ENCODE results near the gene MARCHF11.

MARCHF11 gene

GRCh38 chr5:16179511-16179935 lies at the start of gene MARCHF11:
TSS of gene MARCHF11 (minus strand) at chr5:16179791. CDS start at chr5:16179575, 216 bp downstream.
- H3K4me1 ChIP-seq (ENCODE audit: insufficient read depth, insufficient read length) = no peaks in the 10 kb centered on the region
- TF ChIP-seq YY1 (IDR thresholded peaks at IDR 0.05; ENCODE audit: insufficient read depth, insufficient read length) (no peak), SUZ12 (IDR thresholded peaks at IDR 0.05; ENCODE audit: extremely low read depth, insufficient read depth, insufficient read length) (no peak)
- no peaks in the 10 kb centered on the region for H3K9me3 ChIP-seq (ENCODE audit: insufficient read depth, low read length)
- peak within 1 kb of the TSS; percentile 64 for H3K9ac ChIP-seq (ENCODE audit: insufficient read length, low read depth)
- peak within 1 kb of the TSS; percentile 43 for H3K4me3 ChIP-seq (ENCODE audit: insufficient read length, low read depth)
- DNase-seq (ENCODE audit: low read depth, low spot score) = no peak
- no peaks in the 10 kb centered on the region for H3K36me3 ChIP-seq (ENCODE audit: insufficient read depth, insufficient read length, low read length)
- H3K27me3 ChIP-seq (ENCODE audit: insufficient read depth, insufficient read length) = peaks cover 28% of the 10 kb centered on the region

- Histone ChIP-seq H3K4me1 (ENCODE audit: insufficient read depth, insufficient read length) (no peaks in the 10 kb centered on the region), H3K9ac (ENCODE audit: insufficient read length, low read depth) (no peak overlapping the region), H3K27me3 (ENCODE audit: insufficient read depth, insufficient read length) (no peaks in the 10 kb centered on the region), H3K4me3 (ENCODE audit: insufficient read length, low read depth) (no peak overlapping the region), H3K9me3 (ENCODE audit: insufficient read depth, low read length) (no peaks in the 10 kb centered on the region), H3K36me3 (ENCODE audit: insufficient read depth, insufficient read length, low read length) (no peaks in the 10 kb centered on the region)
- DNase-seq (ENCODE audit: low read depth, low spot score) = no peak
- TF ChIP-seq YY1 (IDR thresholded peaks at IDR 0.05; ENCODE audit: insufficient read depth, insufficient read length) (no peak), ZNF274 (IDR thresholded peaks at IDR 0.05; ENCODE audit: low read depth, low read length) (no peak), SUZ12 (IDR thresholded peaks at IDR 0.05; ENCODE audit: extremely low read depth, insufficient read depth, insufficient read length) (no peak)
Observed at GRCh38 chr5:16225927-16226326, 46.3 kb upstream of the MARCHF11 start.

GRCh38 chr5:16192311-16192710 lies 12.7 kb upstream of the MARCHF11 start:
- DNase-seq (ENCODE audit: low read depth, low spot score) = no peak
- peaks cover 1% of the 10 kb centered on the region; the same call in 1 of the 2 replicates for H3K9me3 ChIP-seq (ENCODE audit: insufficient read depth, low read length)
- no peaks in the 10 kb centered on the region for H3K27me3 ChIP-seq (ENCODE audit: insufficient read depth, insufficient read length)
- H3K4me1 ChIP-seq (ENCODE audit: insufficient read depth, insufficient read length) = no peaks in the 10 kb centered on the region
- TF ChIP-seq ZNF274 (IDR thresholded peaks at IDR 0.05; ENCODE audit: low read depth, low read length) = no peak
- TF ChIP-seq YY1 (IDR thresholded peaks at IDR 0.05; ENCODE audit: insufficient read depth, insufficient read length) = no peak
- no peak for TF ChIP-seq SUZ12 (IDR thresholded peaks at IDR 0.05; ENCODE audit: extremely low read depth, insufficient read depth, insufficient read length)
- H3K36me3 ChIP-seq (ENCODE audit: insufficient read depth, insufficient read length, low read length) = no peaks in the 10 kb centered on the region
- no peak overlapping the region for H3K4me3 ChIP-seq (ENCODE audit: insufficient read length, low read depth)
- no peak overlapping the region for H3K9ac ChIP-seq (ENCODE audit: insufficient read length, low read depth)

GRCh38 chr5:16180789-16181082 lies 1.1 kb upstream of the MARCHF11 start:
- Histone ChIP-seq H3K27me3 (ENCODE audit: insufficient read depth, insufficient read length) (peaks cover 28% of the 10 kb centered on the region), H3K9ac (ENCODE audit: insufficient read length, low read depth) (no peak overlapping the region)

GRCh38 chr5:16179936-16180788 lies 571 bp upstream of the MARCHF11 start:
- no peaks in the 10 kb centered on the region for H3K4me1 ChIP-seq (ENCODE audit: insufficient read depth, insufficient read length)
- H3K4me3 ChIP-seq (ENCODE audit: insufficient read length, low read depth) = peak overlapping the region; percentile 34
- peak overlapping the region; percentile 64 for H3K9ac ChIP-seq (ENCODE audit: insufficient read length, low read depth)
- no peak for TF ChIP-seq YY1 (IDR thresholded peaks at IDR 0.05; ENCODE audit: insufficient read depth, insufficient read length)
- TF ChIP-seq SUZ12 (IDR thresholded peaks at IDR 0.05; ENCODE audit: extremely low read depth, insufficient read depth, insufficient read length) = no peak
- TF ChIP-seq ZNF274 (IDR thresholded peaks at IDR 0.05; ENCODE audit: low read depth, low read length) = no peak
- no peak for DNase-seq (ENCODE audit: low read depth, low spot score)
- no peaks in the 10 kb centered on the region for H3K36me3 ChIP-seq (ENCODE audit: insufficient read depth, insufficient read length, low read length)
- H3K9me3 ChIP-seq (ENCODE audit: insufficient read depth, low read length) = no peaks in the 10 kb centered on the region
- H3K27me3 ChIP-seq (ENCODE audit: insufficient read depth, insufficient read length) = peaks cover 28% of the 10 kb centered on the region

More at GRCh38 chr5:16180789-16181082, 1.1 kb upstream of the MARCHF11 start:
- DNase-seq (ENCODE audit: low read depth, low spot score) = no peak
- no peaks in the 10 kb centered on the region for H3K36me3 ChIP-seq (ENCODE audit: insufficient read depth, insufficient read length, low read length)
- no peak for TF ChIP-seq SUZ12 (IDR thresholded peaks at IDR 0.05; ENCODE audit: extremely low read depth, insufficient read depth, insufficient read length)
- TF ChIP-seq ZNF274 (IDR thresholded peaks at IDR 0.05; ENCODE audit: low read depth, low read length) = no peak
- TF ChIP-seq YY1 (IDR thresholded peaks at IDR 0.05; ENCODE audit: insufficient read depth, insufficient read length) = no peak
- H3K4me1 ChIP-seq (ENCODE audit: insufficient read depth, insufficient read length) = no peaks in the 10 kb centered on the region
- no peaks in the 10 kb centered on the region for H3K9me3 ChIP-seq (ENCODE audit: insufficient read depth, low read length)
- peak overlapping the region; percentile 34 for H3K4me3 ChIP-seq (ENCODE audit: insufficient read length, low read depth)

- Histone ChIP-seq H3K4me1 (ENCODE audit: insufficient read depth, insufficient read length) (no peaks in the 10 kb centered on the region), H3K27me3 (ENCODE audit: insufficient read depth, insufficient read length) (peaks cover 28% of the 10 kb centered on the region), H3K4me3 (ENCODE audit: insufficient read length, low read depth) (peak overlapping the region; percentile 43), H3K36me3 (ENCODE audit: insufficient read depth, insufficient read length, low read length) (no peaks in the 10 kb centered on the region), H3K9me3 (ENCODE audit: insufficient read depth, low read length) (no peaks in the 10 kb centered on the region), H3K9ac (ENCODE audit: insufficient read length, low read depth) (no peak overlapping the region)
- peak; percentile 72 for DNase-seq (ENCODE audit: low read depth, low spot score)
- TF ChIP-seq YY1 (IDR thresholded peaks at IDR 0.05; ENCODE audit: insufficient read depth, insufficient read length) (no peak), SUZ12 (IDR thresholded peaks at IDR 0.05; ENCODE audit: extremely low read depth, insufficient read depth, insufficient read length) (no peak), ZNF274 (IDR thresholded peaks at IDR 0.05; ENCODE audit: low read depth, low read length) (no peak)
Observed at GRCh38 chr5:16178745-16179372, 732 bp downstream of the MARCHF11 start.

- Histone ChIP-seq H3K27me3 (ENCODE audit: insufficient read depth, insufficient read length) (no peaks in the 10 kb centered on the region), H3K36me3 (ENCODE audit: insufficient read depth, insufficient read length, low read length) (no peaks in the 10 kb centered on the region), H3K4me1 (ENCODE audit: insufficient read depth, insufficient read length) (no peaks in the 10 kb centered on the region), H3K9me3 (ENCODE audit: insufficient read depth, low read length) (no peaks in the 10 kb centered on the region), H3K4me3 (ENCODE audit: insufficient read length, low read depth) (no peak overlapping the region), H3K9ac (ENCODE audit: insufficient read length, low read depth) (no peak overlapping the region)
- no peak for TF ChIP-seq YY1 (IDR thresholded peaks at IDR 0.05; ENCODE audit: insufficient read depth, insufficient read length)
- TF ChIP-seq SUZ12 (IDR thresholded peaks at IDR 0.05; ENCODE audit: extremely low read depth, insufficient read depth, insufficient read length) = no peak
- no peak for TF ChIP-seq ZNF274 (IDR thresholded peaks at IDR 0.05; ENCODE audit: low read depth, low read length)
- DNase-seq (ENCODE audit: low read depth, low spot score) = no peak
Observed at GRCh38 chr5:16169550-16169949, 10.0 kb downstream of the MARCHF11 start.
